CD4-positive, alpha-beta T cell treated with Interleukin-6 at 100 ng/mL for 8 hours (primary cell): ENCODE measurements around the gene TEX28.
"Not testable (repeated sequence)": the region's sequence is repeated elsewhere in the genome, so short reads cannot be mapped to it uniquely, and the experiment has no call there.

Experiments used
- DNase-seq: peaks from one replicate; pipeline ENCODE4 v3.0.0-alpha.2; 2020; ENCODE audit warnings: mixed read lengths, low spot score

The TEX28 gene

DNA sequence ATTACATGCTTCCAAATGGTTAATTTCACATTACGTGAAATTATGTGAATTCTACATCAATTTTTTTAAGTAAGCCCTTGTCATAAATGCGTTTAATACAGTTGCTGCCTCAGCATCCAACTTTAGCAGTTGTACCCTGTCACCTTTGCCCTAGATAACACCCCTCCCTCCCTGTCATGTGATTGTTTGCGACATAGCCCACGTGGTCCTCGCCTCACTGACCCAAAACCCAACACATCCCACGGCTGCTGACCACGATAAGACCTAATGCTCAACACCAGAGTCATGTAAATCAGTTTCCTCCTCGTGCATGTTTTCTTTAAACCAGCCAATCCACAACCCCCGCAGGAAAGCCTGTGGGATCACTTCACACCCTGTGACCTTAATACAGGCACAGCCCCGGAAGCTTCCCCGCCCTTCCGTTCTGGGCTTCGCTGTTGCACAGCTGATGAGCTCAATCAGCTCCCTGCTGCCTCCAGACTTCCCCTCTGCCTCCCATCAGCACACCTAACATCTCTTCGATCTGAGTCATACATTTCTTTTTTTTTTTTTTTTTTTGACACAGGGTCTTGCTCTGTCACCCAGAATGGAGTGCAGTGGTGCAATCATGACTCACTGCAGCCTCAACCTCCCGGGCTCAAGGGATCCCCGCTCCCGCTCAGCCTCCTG is 47.4 kb downstream of the TEX28 start:
- not testable (repeated sequence) for DNase-seq

DNA sequence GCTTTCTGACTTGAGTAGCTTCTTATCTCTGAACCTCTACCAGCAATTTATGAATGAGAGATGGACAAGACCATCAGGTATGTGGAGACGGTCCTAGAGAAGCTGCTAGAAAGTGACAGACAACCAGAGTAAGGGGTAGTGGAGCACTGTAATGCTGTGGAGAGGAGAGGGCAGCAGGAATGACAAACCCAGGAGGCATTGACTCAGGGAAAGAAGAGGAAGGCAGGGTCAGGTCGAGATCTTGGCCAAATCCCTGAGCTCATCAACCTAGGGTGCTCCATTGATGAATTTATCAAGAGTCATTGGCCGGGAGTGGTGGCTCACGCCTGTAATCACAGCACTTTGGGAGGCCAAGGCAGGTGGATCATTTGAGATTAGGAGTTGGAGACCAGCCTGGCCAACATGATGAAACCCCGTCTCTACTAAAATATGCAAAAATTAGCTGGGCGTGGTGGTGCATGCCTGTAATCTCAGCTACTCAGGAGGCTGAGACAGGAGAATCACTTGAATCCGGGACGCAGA is 54.9 kb downstream of the TEX28 start:
- not testable (repeated sequence) for DNase-seq

DNA sequence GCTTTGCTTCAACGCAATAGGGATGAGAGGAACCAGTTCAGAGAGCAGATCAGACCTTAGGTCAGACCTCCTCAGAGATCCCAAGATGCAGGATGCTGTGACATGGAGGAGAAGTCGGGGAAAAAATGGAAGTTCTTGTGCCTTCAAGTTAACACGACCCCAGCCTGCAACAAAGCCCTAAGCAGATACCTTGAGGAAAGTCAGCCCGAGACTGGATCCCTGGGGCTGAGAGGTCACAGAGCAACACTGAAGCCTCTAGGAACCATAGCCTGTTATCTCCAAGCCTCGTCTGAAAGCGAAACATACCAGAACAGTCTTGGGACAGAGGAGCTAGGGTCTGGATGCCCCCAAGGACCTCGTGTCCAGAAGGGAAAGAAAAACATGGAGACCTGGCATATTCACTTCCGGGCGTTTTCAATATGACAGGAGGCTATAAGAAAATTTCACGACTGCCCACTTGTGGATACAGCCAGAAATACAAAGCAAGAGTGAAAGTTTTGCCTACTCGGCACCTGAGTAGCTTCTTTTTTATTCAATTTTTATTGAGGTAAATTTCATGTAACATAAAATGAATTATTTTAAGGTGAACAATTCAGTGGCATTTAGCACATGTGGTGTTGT is 55.9 kb downstream of the TEX28 start:
- not testable (repeated sequence) for DNase-seq

DNA sequence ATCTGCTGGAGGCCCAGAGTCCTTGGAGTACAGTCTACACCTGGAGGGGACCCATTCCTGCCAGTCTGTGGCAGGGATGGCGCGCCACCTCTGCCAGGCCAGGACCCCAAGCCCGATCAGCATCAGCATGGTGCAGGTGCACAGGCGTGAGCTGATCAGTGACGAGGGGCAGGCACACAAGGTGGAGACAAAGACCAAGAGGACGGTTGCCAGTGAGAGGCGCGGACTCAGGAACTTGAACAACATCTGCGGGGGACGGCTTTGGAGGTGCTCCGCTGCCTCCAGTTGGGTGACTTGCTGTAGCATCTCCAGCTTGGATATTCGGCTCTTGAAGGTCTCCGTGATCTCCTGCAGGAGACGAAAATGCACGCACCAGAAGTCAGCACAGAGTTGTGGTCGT is 61.3 kb downstream of the TEX28 start:
- DNase-seq: not testable (repeated sequence)

DNA sequence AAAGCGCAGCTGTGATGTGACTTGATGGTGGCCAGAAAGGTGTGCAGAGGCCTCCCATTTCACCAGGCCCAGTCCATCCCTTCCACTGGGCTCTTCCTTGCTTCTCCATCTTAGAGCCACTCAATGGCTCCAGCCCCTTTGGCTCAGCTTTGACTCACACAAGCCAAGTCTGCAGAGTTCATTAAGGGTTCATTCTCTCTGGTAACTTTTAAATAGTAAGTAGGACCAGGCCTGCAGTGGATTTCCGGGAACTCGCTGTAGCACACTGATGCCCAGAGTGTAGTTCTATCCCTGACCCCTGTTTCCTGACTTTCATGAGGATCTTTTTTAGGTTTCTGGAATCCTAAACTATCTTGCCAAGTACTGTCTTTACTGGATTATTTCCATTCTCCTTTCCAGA is 63.5 kb downstream of the TEX28 start:
- DNase-seq: not testable (repeated sequence)

DNA sequence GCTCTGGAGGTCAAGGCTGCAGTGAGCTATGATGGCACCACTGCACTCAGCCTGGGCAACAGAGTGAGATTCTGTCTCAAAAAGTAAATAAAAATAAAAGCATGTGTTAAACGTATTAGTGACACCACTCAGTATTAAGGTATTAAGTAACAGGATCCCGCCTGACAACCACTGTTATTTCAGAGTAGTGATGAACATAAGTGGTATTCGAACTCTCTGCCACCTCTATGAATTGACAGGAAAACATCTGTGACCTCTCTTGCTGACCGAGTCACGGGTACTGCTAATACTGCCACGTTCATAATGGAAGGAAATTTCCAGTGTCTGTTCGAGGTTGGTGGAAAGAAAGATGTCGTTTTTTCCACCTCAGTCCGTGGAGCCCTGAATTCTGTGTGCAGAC is 68.2 kb downstream of the TEX28 start:
- not testable (repeated sequence) for DNase-seq

DNA sequence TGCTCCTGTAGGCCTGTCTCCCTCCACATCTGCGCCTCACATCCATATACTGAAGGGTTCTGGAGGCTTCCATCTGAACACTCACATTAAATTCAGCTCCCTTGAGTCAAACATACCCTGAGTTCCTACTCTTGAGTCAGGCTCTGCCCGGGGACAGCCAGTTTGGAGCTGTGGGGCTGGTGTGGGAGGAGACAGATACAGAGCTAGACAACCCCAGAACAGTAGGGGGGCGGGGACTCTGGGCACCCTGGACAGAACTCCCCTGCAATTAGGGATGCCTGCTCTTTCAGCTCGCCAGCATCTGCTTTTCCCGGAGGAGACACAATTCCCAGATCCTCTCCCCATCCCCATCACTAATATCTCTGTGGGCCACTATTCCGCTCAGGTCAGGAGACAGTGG is 69.6 kb downstream of the TEX28 start:
- DNase-seq: not testable (repeated sequence)
